ENCODE results near the gene RIT2. TPM values are rescaled to one million over a fixed set of nuclear protein-coding genes. Genes with fewer than 3 reads are reported as not detected.

RIT2 gene
- total and polyA plus RNA-seq, 4 donors, result not detected

GRCh38 chr18:43159926-43160325, 44.4 kb upstream of the RIT2 start:
- H3K4me3 ChIP-seq, result no peak overlapping the region

GRCh38 chr18:43159086-43159770, 43.7 kb upstream of the RIT2 start:
- H3K9me3 ChIP-seq (ENCODE audit: control insufficient read depth in 4 of 4, insufficient read depth in 3 of 4, low read length in 3 of 4), result peaks cover 0 to 2% (median 0%) of the 10 kb centered on the region in 4 donors
- 82 to 86% methylated on average over 5 of the region's 5 CpGs for WGBS, 2 donors
- peak; percentile 76 to 94 (median 84) for DNase-seq
- no peaks in the 10 kb centered on the region for H3K27me3 ChIP-seq (ENCODE audit: control insufficient read depth in 3 of 3, insufficient read depth in 3 of 3, low read length in 2 of 3)
- no peak overlapping the region for H3K4me3 ChIP-seq
- no peaks in the 10 kb centered on the region for H3K36me3 ChIP-seq (ENCODE audit: control insufficient read depth in 4 of 4, insufficient read depth in 4 of 4, low read length in 4 of 4)
- ATAC-seq (ENCODE audit: insufficient read depth, low FRiP score), result no peak
- no peak for TF ChIP-seq CTCF (IDR thresholded peaks at IDR 0.05; ENCODE audit: control extremely low read depth, extremely low read depth)
- H3K9ac ChIP-seq (ENCODE audit: insufficient read depth in 1 of 2, low read length in 2 of 2), result no peak overlapping the region
- H3K4me1 ChIP-seq (ENCODE audit: control insufficient read depth in 5 of 5, insufficient read depth in 5 of 5, low read length in 5 of 5), result peaks cover 0 to 13% (median 0%) of the 10 kb centered on the region in 5 donors
- no peak overlapping the region for H3K27ac ChIP-seq (ENCODE audit: low read depth in 1 of 2, low read length in 1 of 2)

More at GRCh38 chr18:43159926-43160325, 44.4 kb upstream of the RIT2 start:
- DNase-seq (peak in 1 of 3 donors; percentile 1), ATAC-seq (ENCODE audit: insufficient read depth, low FRiP score) (no peak)
- H3K9me3 ChIP-seq (ENCODE audit: control insufficient read depth in 4 of 4, insufficient read depth in 3 of 4, low read length in 3 of 4), result peaks cover 0 to 2% (median 0%) of the 10 kb centered on the region in 4 donors
- no peaks in the 10 kb centered on the region for H3K27me3 ChIP-seq (ENCODE audit: control insufficient read depth in 3 of 3, insufficient read depth in 3 of 3, low read length in 2 of 3)
- H3K9ac ChIP-seq (ENCODE audit: insufficient read depth in 1 of 2, low read length in 2 of 2), result no peak overlapping the region
- peaks cover 0 to 13% (median 0%) of the 10 kb centered on the region in 5 donors for H3K4me1 ChIP-seq (ENCODE audit: control insufficient read depth in 5 of 5, insufficient read depth in 5 of 5, low read length in 5 of 5)
- H3K36me3 ChIP-seq (ENCODE audit: control insufficient read depth in 4 of 4, insufficient read depth in 4 of 4, low read length in 4 of 4), result no peaks in the 10 kb centered on the region
- no peak overlapping the region for H3K27ac ChIP-seq (ENCODE audit: low read depth in 1 of 2, low read length in 1 of 2)
- TF ChIP-seq CTCF (IDR thresholded peaks at IDR 0.05; ENCODE audit: control extremely low read depth, extremely low read depth), result no peak

GRCh38 chr18:43158381-43158780, 42.9 kb upstream of the RIT2 start:
- H3K27me3 ChIP-seq (ENCODE audit: control insufficient read depth in 3 of 3, insufficient read depth in 3 of 3, low read length in 2 of 3), result no peaks in the 10 kb centered on the region
- no peak overlapping the region for H3K27ac ChIP-seq (ENCODE audit: low read depth in 1 of 2, low read length in 1 of 2)
- no peak overlapping the region for H3K9ac ChIP-seq (ENCODE audit: insufficient read depth in 1 of 2, low read length in 2 of 2)
- DNase-seq (no peak), ATAC-seq (ENCODE audit: insufficient read depth, low FRiP score) (no peak)
- H3K4me1 ChIP-seq (ENCODE audit: control insufficient read depth in 5 of 5, insufficient read depth in 5 of 5, low read length in 5 of 5), result peaks cover 0 to 13% (median 0%) of the 10 kb centered on the region in 5 donors
- H3K4me3 ChIP-seq, result no peak overlapping the region
- no peak for TF ChIP-seq CTCF (IDR thresholded peaks at IDR 0.05; ENCODE audit: control extremely low read depth, extremely low read depth)
- WGBS, 2 donors, result 68 to 73% methylated on average over 2 of the region's 2 CpGs
- peaks cover 0 to 2% (median 0%) of the 10 kb centered on the region in 4 donors for H3K9me3 ChIP-seq (ENCODE audit: control insufficient read depth in 4 of 4, insufficient read depth in 3 of 4, low read length in 3 of 4)
- H3K36me3 ChIP-seq (ENCODE audit: control insufficient read depth in 4 of 4, insufficient read depth in 4 of 4, low read length in 4 of 4), result no peaks in the 10 kb centered on the region

All from lung (tissue), 12 donors.